ENCODE data around the gene KLF16.
"Not testable (repeated sequence)": the region's sequence is repeated elsewhere in the genome, so short reads cannot be mapped to it uniquely, and the experiment has no call there.

Gene KLF16

GRCh38 chr19:1889907-1890306 is 26.5 kb upstream of the KLF16 start:
- DNase-seq (ENCODE audit: low spot score): no peak
- Histone ChIP-seq H3K27me3 (ENCODE audit: control insufficient read depth in 3 of 3, insufficient read depth in 3 of 3, low read depth in 1 of 3, low read length in 3 of 3) (peaks cover 0 to 2% (median 0%) of the 10 kb centered on the region in 3 experiments), H2BK120ac (ENCODE audit: low read depth, low read length) (no peak overlapping the region), H3K9me3 (replicated peaks in 1 of 2; ENCODE audit: control insufficient read depth in 2 of 2, insufficient read depth in 1 of 2, low read depth in 1 of 2, low read length in 2 of 2) (no peaks in the 10 kb centered on the region), H3K4me3 (ENCODE audit: low read length in 2 of 2) (no peak overlapping the region), H3K23ac (ENCODE audit: low read depth, low read length, poor library complexity) (no peak overlapping the region), H3K18ac (ENCODE audit: low read length) (no peak overlapping the region), H2BK5ac (ENCODE audit: low read length) (no peak overlapping the region), H4K91ac (ENCODE audit: low read depth, low read length, poor library complexity) (no peak overlapping the region), H2BK12ac (ENCODE audit: low read length) (no peak overlapping the region), H3K14ac (ENCODE audit: low read length) (no peak overlapping the region), H4K8ac (ENCODE audit: low read depth, low read length) (peak overlapping the region; percentile 82), H2AK5ac (ENCODE audit: low read depth, low read length) (no peak overlapping the region), H3K79me1 (ENCODE audit: low read depth, low read length) (peaks cover 1% of the 10 kb centered on the region), H3K4ac (ENCODE audit: low read length) (no peak overlapping the region), H3K27ac (replicated peaks; ENCODE audit: low read length) (no peak overlapping the region), H2BK15ac (ENCODE audit: low read length) (no peak overlapping the region), H3K4me1 (ENCODE audit: control insufficient read depth in 2 of 2, insufficient read depth in 1 of 2, low read depth in 1 of 2, low read length in 2 of 2) (peaks cover 2% of the 10 kb centered on the region in 2 donors), H3K9ac (ENCODE audit: low read depth, low read length, poor library complexity) (no peak overlapping the region), H3K36me3 (replicated peaks in 1 of 2; ENCODE audit: control insufficient read depth in 2 of 2, insufficient read depth in 2 of 2, low read length in 2 of 2) (no peaks in the 10 kb centered on the region), H2AFZ (ENCODE audit: low read length) (peak overlapping the region; percentile 17), H3K4me2 (ENCODE audit: insufficient read depth, low read length, poor library complexity, severe bottlenecking) (no peak overlapping the region)
- no CpG with 5 or more reads among the region's 1 CpG for WGBS, 2 donors (ENCODE audit: extremely low coverage in 2 of 2, insufficient read length in 2 of 2, insufficient replicate concordance in 1 of 2)

DNA sequence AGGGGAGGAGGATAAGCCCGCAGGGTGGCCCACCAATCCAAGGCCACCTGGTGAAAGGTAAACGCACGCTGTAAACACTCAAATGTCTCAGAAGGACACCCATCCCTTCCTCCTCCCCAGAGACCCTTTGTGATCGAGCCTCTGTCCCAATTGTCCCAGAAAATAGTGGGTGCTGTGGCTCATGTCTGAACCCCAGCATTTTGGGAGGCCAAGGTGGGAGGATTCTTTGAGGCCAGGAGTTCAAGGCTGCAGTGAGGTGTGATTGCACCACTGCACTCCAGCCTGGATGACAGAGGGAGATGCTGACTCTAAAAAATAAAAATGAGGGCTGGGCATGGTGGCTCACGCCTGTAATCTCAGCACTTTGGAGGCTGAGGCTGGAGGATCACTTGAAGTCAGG is 25.0 kb upstream of the KLF16 start:
- Histone ChIP-seq H3K4me1 (ENCODE audit: control insufficient read depth in 2 of 2, insufficient read depth in 1 of 2, low read depth in 1 of 2, low read length in 2 of 2) (peaks cover 12 to 15% of the 10 kb centered on the region in 2 donors), H2BK12ac (ENCODE audit: low read length) (no peak overlapping the region), H3K4me3 (ENCODE audit: low read length in 2 of 2) (no peak overlapping the region), H2BK5ac (ENCODE audit: low read length) (no peak overlapping the region), H2BK15ac (ENCODE audit: low read length) (peak overlapping the region; percentile 37), H3K4me2 (ENCODE audit: insufficient read depth, low read length, poor library complexity, severe bottlenecking) (no peak overlapping the region), H3K79me1 (ENCODE audit: low read depth, low read length) (peaks cover 10% of the 10 kb centered on the region), H4K91ac (ENCODE audit: low read depth, low read length, poor library complexity) (no peak overlapping the region), H4K8ac (ENCODE audit: low read depth, low read length) (no peak overlapping the region), H3K23ac (ENCODE audit: low read depth, low read length, poor library complexity) (no peak overlapping the region), H2BK120ac (ENCODE audit: low read depth, low read length) (no peak overlapping the region), H3K14ac (ENCODE audit: low read length) (no peak overlapping the region), H3K9ac (ENCODE audit: low read depth, low read length, poor library complexity) (no peak overlapping the region), H3K27me3 (ENCODE audit: control insufficient read depth in 3 of 3, insufficient read depth in 3 of 3, low read depth in 1 of 3, low read length in 3 of 3) (peaks cover 0 to 2% (median 0%) of the 10 kb centered on the region in 3 experiments), H2AK5ac (ENCODE audit: low read depth, low read length) (peak overlapping the region; percentile 95), H3K9me3 (replicated peaks in 1 of 2; ENCODE audit: control insufficient read depth in 2 of 2, insufficient read depth in 1 of 2, low read depth in 1 of 2, low read length in 2 of 2) (no peaks in the 10 kb centered on the region), H3K36me3 (replicated peaks in 1 of 2; ENCODE audit: control insufficient read depth in 2 of 2, insufficient read depth in 2 of 2, low read length in 2 of 2) (no peaks in the 10 kb centered on the region), H3K27ac (replicated peaks; ENCODE audit: low read length) (no peak overlapping the region), H3K18ac (ENCODE audit: low read length) (no peak overlapping the region), H3K4ac (ENCODE audit: low read length) (no peak overlapping the region), H2AFZ (ENCODE audit: low read length) (no peak overlapping the region)
- no peak for DNase-seq (ENCODE audit: low spot score)
- WGBS, 2 donors (ENCODE audit: extremely low coverage in 2 of 2, insufficient read length in 2 of 2, insufficient replicate concordance in 1 of 2): no CpG with 5 or more reads among the region's 5 CpGs

DNA sequence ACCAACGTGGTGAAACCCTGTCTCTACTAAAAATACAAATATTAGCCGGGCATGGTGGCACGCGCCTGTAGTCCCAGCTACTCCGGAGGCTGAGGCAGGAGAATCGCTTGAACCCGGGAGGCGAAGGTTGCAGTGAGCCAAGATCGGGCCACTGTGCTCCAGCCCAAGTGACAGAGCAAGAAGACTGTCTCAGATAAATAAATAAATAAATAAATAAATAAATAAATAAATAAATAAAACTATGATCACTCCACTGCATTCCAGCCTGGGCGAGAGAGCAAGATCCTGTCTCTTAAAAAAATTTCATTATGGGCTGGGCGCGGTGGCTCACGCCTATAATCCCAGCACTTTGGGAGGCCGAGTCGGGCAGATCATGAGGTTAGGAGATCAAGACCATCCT is 23.0 kb upstream of the KLF16 start:
- not testable (repeated sequence) for H3K4me3 ChIP-seq (ENCODE audit: low read length in 2 of 2); H3K9me3 ChIP-seq (replicated peaks in 1 of 2; ENCODE audit: control insufficient read depth in 2 of 2, insufficient read depth in 1 of 2, low read depth in 1 of 2, low read length in 2 of 2); DNase-seq (ENCODE audit: low spot score); H2BK5ac ChIP-seq (ENCODE audit: low read length); H2BK120ac ChIP-seq (ENCODE audit: low read depth, low read length); H2AFZ ChIP-seq (ENCODE audit: low read length); H2AK5ac ChIP-seq (ENCODE audit: low read depth, low read length); H4K91ac ChIP-seq (ENCODE audit: low read depth, low read length, poor library complexity); H3K36me3 ChIP-seq (replicated peaks in 1 of 2; ENCODE audit: control insufficient read depth in 2 of 2, insufficient read depth in 2 of 2, low read length in 2 of 2); H3K9ac ChIP-seq (ENCODE audit: low read depth, low read length, poor library complexity); H3K27ac ChIP-seq (replicated peaks; ENCODE audit: low read length); H2BK12ac ChIP-seq (ENCODE audit: low read length); H2BK15ac ChIP-seq (ENCODE audit: low read length); H3K14ac ChIP-seq (ENCODE audit: low read length); H3K4me2 ChIP-seq (ENCODE audit: insufficient read depth, low read length, poor library complexity, severe bottlenecking); H3K4ac ChIP-seq (ENCODE audit: low read length); H3K23ac ChIP-seq (ENCODE audit: low read depth, low read length, poor library complexity); H4K8ac ChIP-seq (ENCODE audit: low read depth, low read length); H3K18ac ChIP-seq (ENCODE audit: low read length); H3K27me3 ChIP-seq (ENCODE audit: control insufficient read depth in 3 of 3, insufficient read depth in 3 of 3, low read depth in 1 of 3, low read length in 3 of 3)
- peaks cover 17 to 30% of the 10 kb centered on the region in 2 donors for H3K4me1 ChIP-seq (ENCODE audit: control insufficient read depth in 2 of 2, insufficient read depth in 1 of 2, low read depth in 1 of 2, low read length in 2 of 2)
- WGBS, 2 donors (ENCODE audit: extremely low coverage in 2 of 2, insufficient read length in 2 of 2, insufficient replicate concordance in 1 of 2): no CpG with 5 or more reads among the region's 15 CpGs
- H3K79me1 ChIP-seq (ENCODE audit: low read depth, low read length): peaks cover 19% of the 10 kb centered on the region

DNA sequence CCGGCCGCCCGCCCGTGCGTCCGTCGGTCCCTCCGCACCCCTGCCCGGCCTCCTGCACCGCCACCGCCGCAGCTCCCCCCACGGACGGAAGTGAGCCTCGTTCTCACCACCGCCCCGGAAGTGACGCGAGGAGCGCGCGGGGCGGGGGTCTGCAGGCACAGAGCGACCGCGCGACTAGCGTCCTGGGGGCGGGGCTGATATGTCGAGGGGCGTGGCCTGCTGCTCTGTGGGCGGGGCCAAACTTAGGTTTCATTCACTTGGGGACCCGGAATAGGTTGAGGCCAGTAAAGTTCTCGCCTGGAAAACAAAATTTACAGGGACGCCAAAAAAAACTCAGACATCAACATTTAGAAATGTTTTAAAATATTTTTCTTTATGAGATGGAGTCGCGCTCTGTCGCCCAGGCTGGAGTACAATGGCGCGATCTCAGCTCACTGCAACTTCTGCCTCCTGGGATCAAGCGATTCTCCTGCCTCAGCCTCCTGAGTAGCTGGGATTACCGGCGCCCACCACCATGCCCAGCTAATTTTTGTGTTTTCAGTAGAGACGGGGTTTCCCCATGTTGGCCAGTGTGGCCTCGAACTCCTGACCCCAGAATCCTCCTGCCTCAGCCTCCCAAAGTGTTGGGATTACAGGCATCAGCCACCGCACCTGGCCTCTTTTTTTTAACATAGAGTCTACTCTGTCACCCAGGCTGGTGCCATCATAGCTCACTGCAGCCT is 22.2 kb upstream of the KLF16 start, which contains the start of gene ABHD17A:
Gene ABHD17A (minus strand): TSS at position 99 of the 722 bp plus-strand sequence. CDS start 3,930 bp downstream, outside the sequence.
- Histone ChIP-seq H3K9ac (ENCODE audit: low read depth, low read length, poor library complexity) (peak within 1 kb of the TSS; percentile 95), H3K23ac (ENCODE audit: low read depth, low read length, poor library complexity) (peak within 1 kb of the TSS; percentile 22), H3K4me1 (ENCODE audit: control insufficient read depth in 2 of 2, insufficient read depth in 1 of 2, low read depth in 1 of 2, low read length in 2 of 2) (peaks cover 17 to 30% of the 10 kb centered on the region in 2 donors), H3K14ac (ENCODE audit: low read length) (peak within 1 kb of the TSS; percentile 89), H2BK5ac (ENCODE audit: low read length) (peak within 1 kb of the TSS; percentile 60), H2AK5ac (ENCODE audit: low read depth, low read length) (peak within 1 kb of the TSS; percentile 40), H3K4me2 (ENCODE audit: insufficient read depth, low read length, poor library complexity, severe bottlenecking) (peak within 1 kb of the TSS; percentile 96), H3K4me3 (ENCODE audit: low read length in 2 of 2) (peak within 1 kb of the TSS; percentile 84 to 99), H2AFZ (ENCODE audit: low read length) (peak within 1 kb of the TSS; percentile 7), H3K79me1 (ENCODE audit: low read depth, low read length) (peaks cover 21% of the 10 kb centered on the region), H3K18ac (ENCODE audit: low read length) (peak within 1 kb of the TSS; percentile 65)
- H2BK15ac ChIP-seq (ENCODE audit: low read length); H2BK12ac ChIP-seq (ENCODE audit: low read length); H4K91ac ChIP-seq (ENCODE audit: low read depth, low read length, poor library complexity); H3K27me3 ChIP-seq (ENCODE audit: control insufficient read depth in 3 of 3, insufficient read depth in 3 of 3, low read depth in 1 of 3, low read length in 3 of 3); H3K36me3 ChIP-seq (replicated peaks in 1 of 2; ENCODE audit: control insufficient read depth in 2 of 2, insufficient read depth in 2 of 2, low read length in 2 of 2); H3K4ac ChIP-seq (ENCODE audit: low read length); H3K9me3 ChIP-seq (replicated peaks in 1 of 2; ENCODE audit: control insufficient read depth in 2 of 2, insufficient read depth in 1 of 2, low read depth in 1 of 2, low read length in 2 of 2); H4K8ac ChIP-seq (ENCODE audit: low read depth, low read length); H3K27ac ChIP-seq (replicated peaks; ENCODE audit: low read length); H2BK120ac ChIP-seq (ENCODE audit: low read depth, low read length): not testable (repeated sequence)
- peak; percentile 87 for DNase-seq (ENCODE audit: low spot score)
- whole genome bisulfite sequencing, 2 donors (ENCODE audit: extremely low coverage in 2 of 2, insufficient read length in 2 of 2, insufficient replicate concordance in 1 of 2): no CpG with 5 or more reads among the region's 46 CpGs
